RWPE2 (cell line): ENCODE data around the gene DGKI.

Source experiments
- ATAC-seq: fragments of 200-7000 bp; cut with Tn5 transposase; 3 replicates; pipeline ENCODE4 v1.9.1; 2021; ENCODE audit warnings: low read depth
- DNase-seq: peaks from one replicate; pipeline ENCODE4 v3.0.0-alpha.2; 2020; ENCODE audit warnings: low spot score
- H3K27ac ChIP-seq: fragments of 450-650 bp; 2 replicates; pipeline ENCODE4 v1.5.1; 2017; ENCODE audit warnings: mild to moderate bottlenecking; ENCODE audit not compliant: poor library complexity, severe bottlenecking
- H3K27me3 ChIP-seq: fragments of 250-450 bp; sonication (Bioruptor Pico); 2 replicates; pipeline ENCODE4 v1.5.1; 2021; ENCODE audit warnings: mild to moderate bottlenecking, moderate library complexity; ENCODE audit not compliant: insufficient read depth, poor library complexity, severe bottlenecking
- H3K36me3 ChIP-seq: fragments of 250-450 bp; sonication (Bioruptor Pico); 2 replicates; pipeline ENCODE4 v1.5.1; 2020; ENCODE audit warnings: low read depth, mild to moderate bottlenecking, moderate library complexity
- H3K4me1 ChIP-seq: fragments of 250-450 bp; sonication (Bioruptor Pico); 2 replicates; pipeline ENCODE4 v1.5.1; 2021; ENCODE audit warnings: mild to moderate bottlenecking, moderate library complexity; ENCODE audit not compliant: insufficient read depth, poor library complexity, severe bottlenecking
- H3K4me3 ChIP-seq: fragments of 250-450 bp; sonication (Bioruptor Pico); 2 replicates; pipeline ENCODE4 v1.5.1; 2021; ENCODE audit warnings: mild to moderate bottlenecking, moderate library complexity; ENCODE audit not compliant: severe bottlenecking
- H3K9me3 ChIP-seq: fragments of 250-450 bp; sonication (Bioruptor Pico); 2 replicates; pipeline ENCODE4 v1.5.1; 2021; ENCODE audit warnings: mild to moderate bottlenecking, moderate library complexity; ENCODE audit not compliant: severe bottlenecking
- CTCF ChIP-seq: fragments of 450-650 bp; IDR thresholded peaks from one replicate; pipeline ENCODE4 v1.5.1; 2017; ENCODE audit warnings: mild to moderate bottlenecking, moderate library complexity; ENCODE audit not compliant: poor library complexity, severe bottlenecking

Gene DGKI

GRCh38 chr7:137844677-137845425, 1.9 kb downstream of the DGKI start:
- Histone ChIP-seq H3K9me3 (no peaks in the 10 kb centered on the region), H3K27ac (no peak overlapping the region), H3K27me3 (peaks cover 45% of the 10 kb centered on the region), H3K4me1 (no peaks in the 10 kb centered on the region), H3K36me3 (no peaks in the 10 kb centered on the region), H3K4me3 (no peak overlapping the region)
- ATAC-seq (no peak), DNase-seq (no peak)
- no peak for TF ChIP-seq CTCF

- no peak for TF ChIP-seq CTCF
- Histone ChIP-seq H3K27me3 (peaks cover 12% of the 10 kb centered on the region), H3K4me3 (no peak overlapping the region), H3K4me1 (no peaks in the 10 kb centered on the region), H3K9me3 (no peaks in the 10 kb centered on the region), H3K36me3 (no peaks in the 10 kb centered on the region), H3K27ac (no peak overlapping the region)
- DNase-seq (no peak), ATAC-seq (no peak)
Measured at GRCh38 chr7:137839903-137840779, 6.6 kb downstream of the DGKI start.

DNA sequence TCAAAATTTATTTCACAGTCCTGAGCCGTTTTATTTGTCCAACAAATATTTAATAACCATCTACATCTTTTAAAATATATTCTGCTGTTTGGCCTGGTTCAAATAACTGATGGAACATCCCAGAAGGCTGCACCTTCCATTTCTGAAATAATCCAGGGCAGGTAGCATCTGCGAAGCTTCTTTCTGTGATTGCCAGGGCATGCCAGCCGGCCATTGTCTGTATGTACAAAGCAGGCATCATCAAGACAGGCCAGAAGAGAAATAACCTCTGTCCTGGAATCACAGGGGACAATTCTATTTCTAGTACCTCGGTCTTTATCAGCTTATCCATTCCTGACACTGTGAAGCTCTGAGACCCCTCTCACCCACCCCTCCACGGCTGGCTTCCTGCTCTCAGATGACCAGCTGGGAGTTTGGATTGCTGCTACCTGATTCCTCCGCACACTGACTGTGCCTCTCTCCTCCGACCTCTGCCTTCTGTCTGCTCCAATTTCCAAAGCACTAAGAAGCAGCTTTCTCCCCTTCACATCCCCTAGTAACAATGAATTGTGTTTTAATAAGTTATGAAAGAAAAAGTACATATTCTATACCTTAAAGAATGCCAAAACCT, 8.0 kb downstream of the DGKI start:
- H3K4me3 ChIP-seq, result no peak overlapping the region
- H3K9me3 ChIP-seq, result no peaks in the 10 kb centered on the region
- H3K36me3 ChIP-seq, result no peaks in the 10 kb centered on the region
- H3K27ac ChIP-seq, result no peak overlapping the region
- no peak for TF ChIP-seq CTCF
- H3K4me1 ChIP-seq, result no peaks in the 10 kb centered on the region
- ATAC-seq (no peak), DNase-seq (no peak)
- H3K27me3 ChIP-seq, result peaks cover under 1% of the 10 kb centered on the region

- Histone ChIP-seq H3K27me3 (no peaks in the 10 kb centered on the region), H3K4me3 (no peak overlapping the region), H3K4me1 (no peaks in the 10 kb centered on the region), H3K36me3 (no peaks in the 10 kb centered on the region), H3K9me3 (peaks cover 8% of the 10 kb centered on the region), H3K27ac (no peak overlapping the region)
- ATAC-seq (no peak), DNase-seq (no peak)
- TF ChIP-seq CTCF, result no peak
Measured at GRCh38 chr7:137836541-137836940, 10.2 kb downstream of the DGKI start.
